HG03575 (cell line): ENCODE measurements around the gene EHMT1.

Experiments
- ATAC-seq: cut with Tn5 transposase; IDR thresholded peaks from one replicate; pipeline ENCODE4 v1.9.1; 2021; ENCODE audit not compliant: unreplicated experiment, insufficient number of reproducible peaks, low FRiP score; ENCODE audit errors: extremely low read depth

EHMT1 gene

DNA sequence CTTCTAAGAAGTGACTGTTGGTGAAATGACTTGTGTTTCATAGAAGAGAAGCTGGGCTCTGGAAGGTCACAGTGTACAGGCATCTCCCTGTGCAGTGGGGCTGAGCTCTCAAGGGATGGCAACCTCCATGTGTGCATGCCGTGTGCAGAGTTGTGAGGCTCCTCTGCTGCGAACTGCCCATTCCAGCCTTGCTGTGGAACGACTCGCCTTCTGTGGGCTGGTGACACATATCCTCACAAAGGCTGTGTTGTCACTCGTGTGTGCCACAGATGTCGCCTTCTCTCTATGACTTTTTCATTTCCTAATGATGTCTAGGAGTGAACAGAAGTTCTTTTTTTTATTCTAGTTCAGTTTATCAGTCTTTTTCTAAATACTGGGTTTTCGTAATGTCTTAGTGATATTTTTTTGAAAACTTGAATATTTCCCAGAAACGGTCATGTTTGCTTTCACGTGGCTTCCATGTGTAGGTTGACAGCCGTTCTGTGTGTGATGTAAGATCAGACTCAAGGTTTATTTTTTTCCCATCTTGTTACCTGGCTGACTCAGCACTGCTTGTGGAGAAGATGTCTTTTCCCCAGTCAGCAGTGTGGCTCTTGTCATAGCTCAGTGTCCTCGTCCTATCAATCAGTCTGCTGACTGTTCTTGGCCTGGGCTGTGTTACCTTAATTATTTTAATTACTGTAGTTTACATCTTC, 201.5 kb downstream of the EHMT1 start:
- no peak for ATAC-seq

- no peak for ATAC-seq
Measured at GRCh38 chr9:137823986-137824771, 205.4 kb downstream of the EHMT1 start.

- no peak for ATAC-seq
Measured at GRCh38 chr9:137825324-137825989, 206.7 kb downstream of the EHMT1 start.

DNA sequence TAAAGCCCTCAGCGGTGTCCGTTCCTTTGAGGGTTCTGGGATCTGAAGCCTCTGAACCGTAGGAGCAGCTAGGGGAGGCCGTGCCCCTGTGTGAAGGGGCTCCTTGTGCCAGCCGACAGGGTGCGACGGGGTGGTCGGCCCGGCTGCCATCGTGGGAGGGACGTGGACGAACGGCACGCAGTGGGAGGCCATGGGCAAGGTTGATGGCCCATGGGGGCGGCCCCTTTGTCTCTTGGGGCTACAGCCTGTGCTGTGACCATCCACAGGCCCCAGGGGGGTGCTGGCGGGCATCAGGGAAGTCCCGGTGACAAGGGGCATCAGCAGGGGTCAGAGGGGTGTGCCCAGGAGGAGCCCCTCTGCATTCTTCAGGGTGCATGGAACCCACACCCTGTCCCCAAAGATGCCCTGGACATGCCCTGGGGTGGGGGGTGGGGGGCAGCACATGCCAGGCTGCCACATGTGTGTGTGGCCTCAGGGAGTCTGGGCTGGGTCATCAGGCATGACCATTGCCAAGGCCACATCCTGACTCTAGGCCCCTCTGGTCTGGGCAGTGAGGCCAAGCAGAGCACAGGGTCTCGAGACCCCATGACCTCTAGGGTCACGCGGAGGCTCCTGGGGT, 209.2 kb downstream of the EHMT1 start:
- no peak for ATAC-seq

DNA sequence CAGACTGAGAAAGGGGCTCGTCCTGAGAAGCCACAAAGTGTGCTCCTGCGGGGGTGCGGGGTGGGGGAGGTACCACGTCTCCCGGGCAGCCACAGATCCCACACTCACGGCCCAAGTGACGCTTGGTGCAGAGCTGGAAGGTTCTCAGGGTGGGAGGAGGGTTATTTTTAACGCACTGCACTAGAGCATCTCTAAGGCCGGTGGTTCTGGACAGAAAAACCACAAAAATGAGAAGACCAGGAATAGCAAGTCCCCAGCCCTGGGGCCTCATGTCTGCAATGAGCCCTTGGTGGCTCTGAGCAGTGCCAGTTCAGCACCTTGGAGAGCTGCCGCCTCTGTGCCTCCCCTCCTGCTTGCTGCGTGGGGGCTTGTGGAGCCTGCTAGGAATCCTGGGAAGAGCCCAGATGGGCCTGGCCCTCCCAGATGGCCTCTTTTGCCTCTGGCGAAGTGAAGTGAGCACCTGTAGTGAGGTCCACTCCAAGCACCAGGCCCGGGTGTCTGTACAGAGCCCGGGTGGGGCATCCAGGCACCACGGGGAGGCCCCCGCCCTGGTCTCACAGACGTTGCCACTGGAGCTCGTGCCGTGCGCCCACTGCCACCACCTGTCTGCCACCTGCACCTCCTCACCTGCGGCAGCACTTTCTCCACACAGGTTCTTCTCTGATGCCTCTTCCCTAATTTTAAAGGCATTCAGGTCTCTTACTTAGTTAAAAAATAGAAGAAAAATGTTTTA, 209.9 kb downstream of the EHMT1 start:
- no peak for ATAC-seq

DNA sequence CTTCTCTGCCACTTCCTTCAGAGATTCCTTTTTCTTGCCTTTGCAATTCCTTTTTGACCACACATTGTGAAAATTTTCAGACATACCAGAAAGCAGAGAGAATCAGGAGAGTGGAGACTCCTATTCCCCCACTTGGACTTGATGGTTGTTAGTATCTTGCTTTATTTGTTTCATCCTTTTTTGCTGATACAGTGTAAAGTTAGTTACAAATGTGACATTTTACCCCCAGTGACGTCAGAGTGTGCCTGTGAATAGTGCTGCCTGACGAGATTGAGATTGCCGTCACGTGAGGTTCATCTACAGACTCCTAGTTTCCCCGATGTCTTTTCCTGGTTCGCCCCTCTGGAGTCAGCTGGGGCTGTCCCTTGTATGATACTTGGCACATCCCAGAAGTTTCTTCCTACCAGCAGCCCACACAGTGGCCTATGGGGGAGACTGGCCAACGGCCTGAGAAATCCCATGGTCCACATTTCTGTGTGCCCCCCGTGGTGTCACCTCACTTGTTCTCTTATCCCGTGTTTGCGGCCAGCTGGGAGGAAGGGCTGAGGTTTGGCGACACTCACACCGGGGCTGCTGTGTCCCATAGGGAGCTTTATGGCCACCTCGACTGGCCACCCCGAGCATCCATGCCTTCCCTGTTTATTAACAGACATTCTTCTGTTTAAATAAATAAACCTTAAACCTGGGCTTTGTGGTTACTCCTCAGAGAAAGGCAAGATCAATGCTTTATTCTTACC, 210.6 kb downstream of the EHMT1 start:
- ATAC-seq: no peak

- no peak for ATAC-seq
Measured at GRCh38 chr9:137832191-137832700, 213.4 kb downstream of the EHMT1 start.

DNA sequence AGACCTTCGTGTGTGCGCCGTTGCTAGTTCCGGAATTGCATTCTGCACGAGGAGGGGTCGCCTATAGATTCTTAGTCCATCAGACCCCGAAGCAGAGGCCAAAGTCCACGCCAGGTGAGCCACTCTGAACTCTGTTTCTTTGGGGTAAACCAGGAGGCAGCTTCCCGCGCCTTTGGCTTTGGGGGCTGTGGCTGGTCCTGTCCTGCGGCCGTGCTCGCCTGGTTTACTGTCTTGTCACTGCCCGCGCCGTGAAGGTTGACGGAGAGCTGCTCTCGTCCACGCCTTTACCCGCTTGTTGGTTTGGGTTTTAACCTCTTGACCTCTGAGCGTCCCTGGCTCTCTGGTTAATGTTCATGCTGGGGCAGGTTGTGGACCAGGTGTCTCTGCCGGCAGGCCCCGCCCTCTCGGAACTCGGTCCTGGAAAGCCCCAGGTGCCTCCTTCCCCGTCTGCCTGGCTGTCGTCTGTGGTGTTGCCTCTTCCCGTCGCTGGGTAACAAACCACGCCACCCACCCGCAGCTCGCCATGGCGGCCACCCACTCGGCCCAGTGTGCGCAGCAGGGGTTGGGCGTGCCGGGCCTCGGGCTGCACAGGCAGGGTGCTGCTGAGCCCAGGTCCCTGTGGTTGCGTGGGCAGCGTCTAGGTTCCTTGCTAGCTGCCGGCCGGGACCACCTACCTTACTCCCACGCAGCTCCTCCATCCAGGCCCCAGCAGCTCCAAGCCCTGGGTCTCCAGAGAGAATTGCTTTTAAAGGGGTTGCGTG, 214.2 kb downstream of the EHMT1 start:
- ATAC-seq: no peak

GRCh38 chr9:137833721-137834613, 215.2 kb downstream of the EHMT1 start:
- ATAC-seq: no peak

DNA sequence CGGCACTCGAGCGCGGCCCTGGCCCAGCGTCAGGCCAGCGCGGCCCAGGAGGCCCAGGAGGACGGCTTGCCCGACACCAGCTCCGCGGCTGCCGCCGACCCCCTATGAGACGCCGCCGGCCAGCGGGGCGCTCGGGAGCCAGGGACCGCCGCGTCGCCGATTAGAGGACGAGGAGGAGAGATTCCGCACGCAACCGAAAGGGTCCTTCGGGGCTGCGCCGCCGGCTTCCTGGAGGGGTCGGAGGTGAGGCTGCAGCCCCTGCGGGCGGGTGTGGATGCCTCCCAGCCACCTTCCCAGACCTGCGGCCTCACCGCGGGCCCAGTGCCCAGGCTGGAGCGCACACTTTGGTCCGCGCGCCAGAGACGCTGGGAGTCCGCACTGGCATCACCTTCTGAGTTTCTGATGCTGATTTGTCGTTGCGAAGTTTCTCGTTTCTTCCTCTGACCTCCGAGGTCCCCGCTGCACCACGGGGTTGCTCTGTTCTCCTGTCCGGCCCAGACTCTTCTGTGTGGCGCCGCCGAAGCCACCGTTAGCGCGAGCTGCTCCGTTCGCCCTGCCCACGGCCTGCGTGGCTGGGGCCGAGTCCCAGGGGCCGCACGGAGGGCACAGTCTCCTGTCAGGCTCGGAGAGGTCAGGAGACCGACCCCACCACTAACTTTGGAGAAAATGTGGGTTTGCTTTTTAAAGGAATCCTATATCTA, 216.2 kb downstream of the EHMT1 start:
- ATAC-seq: no peak

DNA sequence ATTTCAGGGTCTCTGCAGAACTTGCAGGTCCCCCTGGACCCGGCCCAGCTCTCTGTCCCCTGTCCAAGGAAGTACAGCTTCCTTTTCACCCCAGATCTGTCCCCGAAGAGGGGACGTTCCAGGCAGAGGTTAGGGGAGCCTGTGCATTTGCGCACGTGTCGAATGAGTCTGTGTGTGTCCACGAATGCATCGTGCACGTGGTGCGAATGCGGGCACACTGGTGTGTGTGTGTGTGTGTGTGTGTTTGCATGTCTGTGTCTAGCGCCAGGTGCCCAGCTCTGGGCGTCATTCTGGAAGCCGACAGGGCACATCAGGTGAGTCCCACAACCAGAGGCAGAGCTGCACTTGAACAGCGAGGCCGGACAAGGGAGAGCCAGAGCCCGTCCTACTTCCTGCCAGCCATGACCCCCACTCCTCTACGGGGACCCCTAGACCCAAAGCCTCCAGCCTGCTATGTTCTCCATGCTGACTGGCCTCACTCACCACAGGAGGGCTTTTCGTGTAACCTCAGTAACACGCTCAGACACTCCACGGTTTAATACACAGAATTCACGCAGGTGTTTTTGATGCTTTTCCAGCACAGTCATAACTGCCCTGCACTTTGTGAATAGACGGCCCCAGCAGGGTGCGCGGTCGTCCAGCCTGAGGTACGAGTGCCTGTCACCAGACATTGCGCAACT, 217.5 kb downstream of the EHMT1 start:
- no peak for ATAC-seq

DNA sequence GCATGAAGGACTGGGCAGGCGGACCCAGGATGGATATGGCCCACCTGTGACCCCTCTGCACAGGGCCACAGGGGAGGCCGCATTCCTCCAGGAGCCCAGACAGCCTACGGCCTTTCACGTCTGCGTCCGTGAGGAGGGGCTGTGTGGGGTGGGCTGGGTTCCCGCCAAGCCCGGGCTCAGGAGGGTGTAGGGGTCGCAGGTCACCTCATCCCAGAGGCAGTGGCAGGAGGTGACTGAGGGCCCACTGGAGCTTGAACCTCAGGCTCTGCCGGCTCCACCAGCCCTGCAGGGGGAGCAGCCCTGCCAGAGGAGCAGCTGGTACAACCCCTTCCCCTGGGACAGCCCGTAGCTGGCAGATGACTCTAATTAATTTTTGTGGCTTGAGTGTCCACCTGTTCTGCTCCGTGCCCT, 218.0 kb downstream of the EHMT1 start:
- no peak for ATAC-seq

GRCh38 chr9:137837345-137838278, 218.8 kb downstream of the EHMT1 start:
- ATAC-seq: no peak

DNA sequence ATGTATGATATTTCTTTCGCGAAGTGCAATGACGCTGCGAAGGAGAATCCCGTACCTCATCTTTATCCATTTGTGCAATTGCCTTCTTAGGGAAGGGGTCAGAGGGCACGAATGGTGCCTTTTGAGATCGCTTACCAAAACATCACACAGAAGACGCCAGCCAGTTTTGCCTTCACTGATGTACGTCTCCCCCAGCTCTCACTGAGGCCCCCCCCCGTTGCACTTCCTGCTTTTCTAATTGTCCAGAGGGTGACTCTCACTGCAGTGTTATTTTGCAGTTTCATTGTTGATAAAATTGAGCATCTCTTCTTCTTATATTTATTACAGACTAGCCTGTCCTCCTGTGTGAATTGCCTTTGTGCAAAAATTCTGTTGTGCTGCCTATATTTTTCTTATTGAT, 219.8 kb downstream of the EHMT1 start:
- no peak for ATAC-seq

DNA sequence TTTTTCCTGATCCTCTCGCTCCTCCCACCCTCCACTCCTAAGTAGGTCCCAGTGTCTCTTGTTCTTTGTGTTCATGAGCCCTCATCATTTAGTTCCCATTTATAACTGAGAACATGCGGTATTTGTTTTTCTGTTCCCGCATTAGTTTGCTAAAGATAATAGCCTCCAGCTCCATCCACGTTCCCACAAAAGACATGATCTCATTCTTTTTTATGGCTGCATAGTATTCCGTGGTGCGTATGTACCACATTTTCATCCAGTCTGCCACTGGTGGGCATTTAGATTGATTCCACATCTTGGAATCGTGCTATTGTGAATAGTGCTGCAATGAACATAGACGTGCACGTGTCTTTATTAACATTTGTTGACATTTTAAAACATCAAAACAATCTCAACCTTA, 224.6 kb downstream of the EHMT1 start:
- ATAC-seq: no peak
